B cell (primary cell): ENCODE results near the gene NR4A1. TPM values are rescaled to one million over a fixed set of nuclear protein-coding genes. Genes with fewer than 3 reads are reported as not detected.

Experiments used
- ATAC-seq: fragments of 200-7000 bp; cut with Tn5 transposase; one replicate; pipeline ENCODE4 v1.10.0; 2021; ENCODE audit warnings: low read depth, mild to moderate bottlenecking, moderate number of reproducible peaks, moderate library complexity
- CTCF ChIA-PET: fragments of 350-600 bp; sonication (Branson Sonifier 250); formaldehyde crosslinking; loops from one replicate; lab custom pipeline; 2021; ENCODE audit warnings: antibody characterized with exemption, inconsistent platforms; lab: Charles Lee
- POLR2A ChIA-PET: fragments of 350-600 bp; sonication (Branson Sonifier 250); formaldehyde crosslinking; loops from one replicate; lab custom pipeline; 2021; ENCODE audit warnings: antibody characterized with exemption; lab: Charles Lee
- DNase-seq: peaks from one replicate; pipeline ENCODE4 v3.0.0; 2013
- H2AFZ ChIP-seq: 2 replicates; pipeline ENCODE4 v1.6.1; 2012; ENCODE audit warnings: mild to moderate bottlenecking, low read depth, low read length; ENCODE audit not compliant: insufficient read depth, poor library complexity, severe bottlenecking
- H3K27ac ChIP-seq, 2 donors: 1 replicate in 1 of 2; 2 replicates in 1 of 2; pipeline ENCODE4 v1.5.1; 2012 to 2013; ENCODE audit warnings: low read length in 2 of 2, mild to moderate bottlenecking in 2 of 2, moderate library complexity in 1 of 2
- H3K27me3 ChIP-seq, 4 experiments: fragments of 200-600 bp in 1 of 4; sonication (generic) in 1 of 4; replicated peaks in 1 of 4; 1 replicate in 2 of 4; 2 replicates in 2 of 4; pipeline versions ENCODE4 v1.6.1 to v1.7.0; 2013 to 2016; ENCODE audit warnings: low read length in 3 of 4, mild to moderate bottlenecking in 2 of 4, mixed read lengths in 1 of 4, moderate library complexity in 1 of 4; ENCODE audit not compliant: insufficient read depth in 4 of 4, control insufficient read depth in 3 of 4; ENCODE audit errors: control extremely low read depth in 1 of 4
- H3K36me3 ChIP-seq, 2 experiments: replicated peaks in 1 of 2; 1 replicate in 1 of 2; 2 replicates in 1 of 2; pipeline versions ENCODE4 v1.6.1 to v1.7.1; 2013; ENCODE audit warnings: low read length in 1 of 2; ENCODE audit not compliant: insufficient read depth in 2 of 2, control insufficient read depth in 1 of 2; ENCODE audit errors: control extremely low read depth in 1 of 2, extremely low read depth in 1 of 2
- H3K4me1 ChIP-seq, 2 donors: fragments of 200-600 bp in 1 of 2; sonication (generic) in 1 of 2; 1 replicate in 1 of 2; 2 replicates in 1 of 2; pipeline versions ENCODE4 v1.5.1 to v1.6.1; 2013 to 2017; ENCODE audit warnings: low read length in 2 of 2; ENCODE audit not compliant: control insufficient read depth in 2 of 2, insufficient read depth in 2 of 2
- H3K4me2 ChIP-seq: replicated peaks from 2 replicates; pipeline ENCODE3; 2012; ENCODE audit warnings: mild to moderate bottlenecking, low read depth, low read length; ENCODE audit not compliant: poor library complexity, severe bottlenecking
- H3K4me3 ChIP-seq, 5 experiments: fragments of 200-600 bp in 1 of 5; sonication (generic) in 1 of 5; 1 replicate in 3 of 5; 2 replicates in 2 of 5; pipeline versions ENCODE4 v1.5.1 to v1.7.0; 2011 to 2016; ENCODE audit warnings: low read length in 4 of 5, mild to moderate bottlenecking in 4 of 5, low read depth in 2 of 5, control low read depth in 1 of 5, moderate library complexity in 1 of 5; ENCODE audit not compliant: insufficient read depth in 1 of 5; ENCODE audit errors: control extremely low read depth in 1 of 5, extremely low read depth in 1 of 5
- H3K79me2 ChIP-seq: fragments of 200-600 bp; sonication (generic); one replicate; pipeline ENCODE4 v1.6.0; 2016; ENCODE audit warnings: low read length; ENCODE audit not compliant: control insufficient read depth, insufficient read depth
- H3K9ac ChIP-seq: fragments of 200-600 bp; sonication (generic); 2 replicates; pipeline ENCODE4 v1.6.1; 2017; ENCODE audit warnings: mild to moderate bottlenecking, low read length, moderate library complexity
- H3K9me3 ChIP-seq, 3 donors: one replicate each; pipeline versions ENCODE4 v1.6.1 to v1.7.1; 2013; ENCODE audit warnings: low read length in 2 of 3; ENCODE audit not compliant: control insufficient read depth in 2 of 3, insufficient read depth in 1 of 3; ENCODE audit errors: control extremely low read depth in 1 of 3
- H4K20me1 ChIP-seq: 2 replicates; pipeline ENCODE4 v1.6.0; 2012; ENCODE audit warnings: mild to moderate bottlenecking, low read length; ENCODE audit not compliant: insufficient read depth, control insufficient read depth, poor library complexity, severe bottlenecking
- H3K27ac Mint-ChIP-seq: one replicate; pipeline ENCODE4 v1.8.0; 2021; ENCODE audit warnings: mixed read lengths
- H3K27me3 Mint-ChIP-seq: one replicate; pipeline ENCODE4 v1.8.0; 2021; ENCODE audit warnings: mixed read lengths
- H3K4me1 Mint-ChIP-seq: one replicate; pipeline ENCODE4 v1.8.0; 2021; ENCODE audit warnings: mixed read lengths
- H3K4me3 Mint-ChIP-seq: one replicate; pipeline ENCODE4 v1.8.0; 2021; ENCODE audit warnings: mixed read lengths
- H3K9me3 Mint-ChIP-seq: one replicate; pipeline ENCODE4 v1.8.0; 2022; ENCODE audit warnings: mixed read lengths; ENCODE audit not compliant: insufficient read depth
- EZH2 ChIP-seq: IDR thresholded peaks from 2 replicates; pipeline ENCODE4 v1.6.1; 2012; ENCODE audit warnings: borderline replicate concordance, low read depth, mild to moderate bottlenecking, moderate library complexity, low read length; ENCODE audit not compliant: insufficient read depth, poor library complexity, severe bottlenecking
- WGBS: methylation state at CpG from one replicate; pipeline ENCODE4 v1.1.5; 2013; ENCODE audit warnings: missing lambda C conversion rate; ENCODE audit not compliant: insufficient coverage; 5-methylcytosine and 5-hydroxymethylcytosine counted together
- intact Hi-C: fragments of 100-400 bp; cut with micrococcal nuclease; formaldehyde crosslinking; loops from one replicate; pipeline ENCODE4 v1.10.0; 2022
- polyA plus RNA-seq: library from polyadenylated mRNA; depleted of rRNA; stranded (reverse); fragments of >200 nt; gene quantifications from 2 replicates; pipeline ENCODE4 v1.2.3, GENCODE V29; 2012
- total RNA-seq, 2 donors: library from RNA; stranded (reverse); fragments of 120-200 nt in 1 of 2; gene quantifications; 1 replicate in 1 of 2; 2 replicates in 1 of 2; pipeline versions ENCODE4 v1.2.3 to v1.2.4, GENCODE V29; 2013 to 2022
- TF ChIP-seq, protein P1 (sequence below): fragments of 200-600 bp; IDR thresholded peaks from one replicate; pipeline ENCODE4 v1.8.0; 2022; ENCODE audit warnings: antibody characterized with exemption, mild to moderate bottlenecking

The NR4A1 gene
- total and polyA plus RNA-seq, 2 donors (not counting 1 experiment from before 2014, with no cell fraction given): 43.2 to 470 TPM

DNA sequence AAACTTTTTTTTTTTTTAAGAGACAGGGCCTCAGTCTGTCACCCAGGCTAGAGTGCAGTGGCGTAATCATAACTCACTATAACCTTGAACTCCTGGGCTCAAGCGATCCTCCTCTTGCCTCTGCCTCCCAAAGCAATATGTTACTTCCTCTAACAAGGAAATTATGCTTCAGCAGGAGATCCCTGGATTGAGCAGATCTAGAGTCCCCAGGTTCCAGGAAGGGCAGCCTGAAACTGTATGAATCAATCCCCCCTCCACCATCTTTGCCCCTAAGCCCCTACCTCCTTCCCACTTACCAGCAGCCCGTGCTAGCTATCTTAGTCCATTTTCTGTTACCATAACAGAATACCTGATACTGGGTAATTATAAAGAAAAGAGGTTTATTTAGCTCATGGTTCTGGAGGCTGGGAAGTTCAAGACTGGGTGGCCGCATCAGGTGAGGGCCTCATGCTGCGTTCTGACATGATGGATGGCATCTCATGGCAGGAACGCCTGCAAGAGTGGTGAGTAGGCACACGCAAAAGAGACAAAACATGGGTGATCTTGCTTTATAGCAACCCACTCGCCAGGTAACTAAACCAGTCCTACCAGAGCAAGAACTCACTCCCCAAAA, 39.5 kb upstream of the NR4A1 start:
- H3K4me2 ChIP-seq: no peak overlapping the region
- POLR2A ChIA-PET: no interaction called here
- DNase-seq (peak; percentile 36), ATAC-seq (no peak)
- peaks cover 0 to 37% of the 10 kb centered on the region in 2 experiments for H3K36me3 ChIP-seq
- CTCF ChIA-PET: interaction anchor here (1.0 to 11.7 kb wide), 3 partner anchors 8 to 17 kb away, joined by 3 to 590 read pairs (median 5); no protein-coding TSS in a partner anchor
- H3K27ac ChIP-seq: no peak overlapping the region
- H3K27me3 ChIP-seq: no peaks in the 10 kb centered on the region
- Mint-ChIP-seq H3K4me3 (no peak overlapping the region), H3K9me3 (no peaks in the 10 kb centered on the region), H3K4me1 (peaks cover 28% of the 10 kb centered on the region), H3K27ac (no peak overlapping the region), H3K27me3 (no peaks in the 10 kb centered on the region)
- H3K9ac ChIP-seq: no peak overlapping the region
- peaks cover 13 to 24% of the 10 kb centered on the region in 2 donors for H3K4me1 ChIP-seq
- no peak overlapping the region for H3K4me3 ChIP-seq
- WGBS: 100% methylated on average over 7 of the region's 8 CpGs
- no peak overlapping the region for H2AFZ ChIP-seq
- intact Hi-C loops: no loop called here
- H3K79me2 ChIP-seq: peaks cover 5% of the 10 kb centered on the region
- no peak for TF ChIP-seq EZH2
- TF ChIP-seq, protein P1, sequence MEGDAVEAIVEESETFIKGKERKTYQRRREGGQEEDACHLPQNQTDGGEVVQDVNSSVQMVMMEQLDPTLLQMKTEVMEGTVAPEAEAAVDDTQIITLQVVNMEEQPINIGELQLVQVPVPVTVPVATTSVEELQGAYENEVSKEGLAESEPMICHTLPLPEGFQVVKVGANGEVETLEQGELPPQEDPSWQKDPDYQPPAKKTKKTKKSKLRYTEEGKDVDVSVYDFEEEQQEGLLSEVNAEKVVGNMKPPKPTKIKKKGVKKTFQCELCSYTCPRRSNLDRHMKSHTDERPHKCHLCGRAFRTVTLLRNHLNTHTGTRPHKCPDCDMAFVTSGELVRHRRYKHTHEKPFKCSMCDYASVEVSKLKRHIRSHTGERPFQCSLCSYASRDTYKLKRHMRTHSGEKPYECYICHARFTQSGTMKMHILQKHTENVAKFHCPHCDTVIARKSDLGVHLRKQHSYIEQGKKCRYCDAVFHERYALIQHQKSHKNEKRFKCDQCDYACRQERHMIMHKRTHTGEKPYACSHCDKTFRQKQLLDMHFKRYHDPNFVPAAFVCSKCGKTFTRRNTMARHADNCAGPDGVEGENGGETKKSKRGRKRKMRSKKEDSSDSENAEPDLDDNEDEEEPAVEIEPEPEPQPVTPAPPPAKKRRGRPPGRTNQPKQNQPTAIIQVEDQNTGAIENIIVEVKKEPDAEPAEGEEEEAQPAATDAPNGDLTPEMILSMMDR: no peak
- H3K9me3 ChIP-seq: no peaks in the 10 kb centered on the region
- peaks cover 41% of the 10 kb centered on the region for H4K20me1 ChIP-seq

DNA sequence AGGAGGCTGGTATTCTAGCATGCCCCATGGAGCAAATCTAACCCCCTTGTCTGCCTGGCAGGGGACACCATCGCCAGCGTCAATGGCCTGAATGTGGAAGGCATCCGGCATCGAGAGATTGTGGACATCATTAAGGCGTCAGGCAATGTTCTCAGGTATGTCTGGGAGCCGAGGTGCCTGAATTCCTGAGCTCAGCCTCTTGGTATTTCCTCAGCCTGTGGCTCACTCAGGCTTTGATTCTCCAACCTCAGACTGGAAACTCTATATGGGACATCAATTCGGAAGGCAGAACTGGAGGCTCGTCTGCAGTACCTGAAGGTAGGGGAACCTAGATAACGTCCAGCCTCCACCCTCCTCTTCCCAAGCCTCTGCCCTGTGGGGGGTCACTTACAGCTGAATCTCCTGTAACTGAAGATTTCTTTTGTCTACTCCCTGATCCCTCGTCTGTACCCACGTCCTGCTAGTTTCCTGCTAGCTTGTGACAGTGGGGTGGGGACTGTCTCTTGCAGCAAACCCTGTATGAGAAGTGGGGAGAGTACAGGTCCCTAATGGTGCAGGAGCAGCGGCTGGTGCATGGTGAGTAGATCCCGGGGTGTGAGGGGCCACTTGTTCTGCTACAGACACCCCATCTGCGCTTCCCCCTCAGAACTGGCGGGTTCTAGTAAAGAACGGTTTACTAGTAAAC, 37.5 kb upstream of the NR4A1 start:
- Histone ChIP-seq H3K27me3 (no peaks in the 10 kb centered on the region), H3K27ac (no peak overlapping the region), H3K36me3 (peaks cover 0 to 34% of the 10 kb centered on the region in 2 experiments), H3K4me1 (peaks cover 3 to 16% of the 10 kb centered on the region in 2 donors), H3K79me2 (no peaks in the 10 kb centered on the region), H2AFZ (no peak overlapping the region), H4K20me1 (peaks cover 21% of the 10 kb centered on the region), H3K9me3 (no peaks in the 10 kb centered on the region), H3K4me2 (no peak overlapping the region), H3K4me3 (no peak overlapping the region), H3K9ac (no peak overlapping the region)
- Mint-ChIP-seq H3K4me3 (no peak overlapping the region), H3K4me1 (peaks cover 26% of the 10 kb centered on the region), H3K27ac (peak overlapping the region; percentile 20), H3K27me3 (no peaks in the 10 kb centered on the region), H3K9me3 (no peaks in the 10 kb centered on the region)
- CTCF ChIA-PET: interaction anchor here (0.7 to 17.2 kb wide), 5 partner anchors 9 to 193 kb away, joined by 3 to 707 read pairs (median 4); no protein-coding TSS in a partner anchor
- ATAC-seq (no peak), DNase-seq (peak; percentile 57)
- no peak for TF ChIP-seq EZH2
- TF ChIP-seq, protein P1: no peak
- WGBS: 90% methylated on average over 10 of the region's 16 CpGs
- POLR2A ChIA-PET: no interaction called here
- intact Hi-C loops: no loop called here
